Stimulated activated CD4-positive, alpha-beta T cell treated with anti-CD3 and anti-CD28 coated beads, Interleukin-12 subunit alpha, Interleukin-12 subunit beta, amount 100 ng/mL, for 24 hours (primary cell): ENCODE data around the gene BHMT2.

ENCODE experiments used
- DNase-seq, 2 experiments: peaks; one replicate each; pipeline ENCODE4 v3.0.0-alpha.2; 2020; ENCODE audit warnings: low read depth in 2 of 2

Gene BHMT2

DNA sequence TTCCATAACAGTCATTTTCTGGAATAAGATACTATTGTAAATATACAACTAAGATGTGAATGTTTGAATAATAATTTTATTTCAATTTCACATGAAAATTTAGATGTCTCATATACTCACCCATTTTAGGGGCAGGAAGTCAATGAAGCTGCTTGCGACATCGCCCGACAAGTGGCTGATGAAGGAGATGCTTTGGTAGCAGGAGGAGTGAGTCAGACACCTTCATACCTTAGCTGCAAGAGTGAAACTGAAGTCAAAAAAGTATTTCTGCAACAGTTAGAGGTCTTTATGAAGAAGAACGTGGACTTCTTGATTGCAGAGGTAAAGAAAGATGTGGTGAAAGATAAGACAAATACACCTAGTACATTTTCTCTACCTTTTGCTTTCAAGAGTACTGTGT lies 50.7 kb downstream of the BHMT2 start:
- no peak for DNase-seq

DNA sequence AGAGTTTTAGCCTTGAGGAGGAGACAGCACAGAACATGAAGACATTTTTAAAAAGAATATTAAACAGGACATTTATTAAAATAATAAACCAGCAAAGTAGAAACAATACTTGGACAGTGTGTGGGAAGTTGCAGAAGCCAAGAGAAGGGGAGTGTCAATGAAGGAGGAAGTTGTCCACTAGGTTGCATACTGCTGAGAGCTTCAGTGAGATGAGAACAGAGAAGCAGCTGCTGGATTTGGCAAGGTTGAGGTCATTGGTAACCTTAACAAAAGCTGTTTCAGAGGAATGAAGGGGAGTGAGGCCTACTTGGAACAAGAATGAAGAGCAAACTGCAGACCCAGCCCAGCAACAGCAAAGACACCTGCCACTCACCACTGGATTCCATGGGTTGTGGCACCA lies 53.4 kb downstream of the BHMT2 start:
- DNase-seq: no peak

DNA sequence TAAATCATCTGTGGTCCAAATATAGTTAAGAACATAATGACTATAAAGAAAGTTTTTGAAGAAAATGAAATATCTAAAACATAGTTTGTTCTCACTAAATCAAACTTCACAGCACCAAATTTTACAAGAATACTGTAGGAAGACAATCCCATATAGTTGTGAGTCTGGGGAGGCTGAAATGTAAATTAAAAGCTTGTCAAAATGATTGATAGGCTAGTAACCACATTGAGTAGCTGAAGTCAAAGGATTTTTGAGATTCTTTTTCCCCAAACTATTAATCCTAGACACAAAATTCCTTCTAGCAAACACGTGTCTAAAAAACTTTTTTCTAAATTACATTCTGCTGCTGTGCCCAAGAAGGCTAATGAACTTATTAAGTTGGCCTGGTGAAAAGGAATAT lies 55.0 kb downstream of the BHMT2 start:
- DNase-seq: no peak

DNA sequence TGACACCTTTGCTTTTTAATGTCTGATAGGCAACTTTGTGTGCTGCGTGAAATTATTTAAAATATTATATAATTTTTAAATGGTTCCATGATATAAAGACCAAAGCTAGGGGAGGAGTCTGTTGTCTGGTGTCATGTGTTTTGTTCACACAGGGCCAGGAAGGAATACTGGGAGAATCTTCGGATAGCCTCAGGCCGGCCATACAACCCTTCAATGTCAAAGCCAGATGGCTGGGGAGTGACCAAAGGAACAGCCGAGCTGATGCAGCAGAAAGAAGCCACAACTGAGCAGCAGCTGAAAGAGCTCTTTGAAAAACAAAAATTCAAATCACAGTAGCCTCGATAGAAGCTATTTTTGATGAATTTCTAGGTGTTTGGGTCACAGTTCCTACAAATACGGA lies 61.2 kb downstream of the BHMT2 start:
- DNase-seq: no peak

DNA sequence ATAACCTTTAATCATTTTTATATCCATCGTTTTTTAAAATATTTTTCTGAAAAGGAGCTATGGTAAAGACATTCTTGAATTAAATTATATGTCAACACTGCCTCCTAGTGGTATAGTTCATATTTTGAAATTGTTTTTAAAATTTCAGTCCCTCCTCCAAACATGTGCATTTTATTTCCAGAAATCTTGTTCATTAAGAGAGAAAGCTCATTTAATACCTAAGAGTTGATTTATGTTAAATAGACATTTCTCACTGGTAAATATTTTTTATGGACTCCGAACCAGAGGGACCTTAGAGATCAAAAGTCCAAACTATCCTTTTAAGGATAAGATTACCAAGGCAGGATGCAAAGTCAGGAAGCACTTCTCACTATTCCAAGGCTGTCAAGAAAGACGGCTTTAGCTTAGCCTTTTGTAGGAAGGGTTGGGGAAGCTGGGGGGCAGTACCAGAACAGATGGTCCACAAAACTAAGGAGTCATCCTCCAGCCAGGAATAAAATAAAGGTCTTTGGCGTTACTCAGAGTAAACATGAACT lies 63.6 kb downstream of the BHMT2 start:
- no peak for DNase-seq

DNA sequence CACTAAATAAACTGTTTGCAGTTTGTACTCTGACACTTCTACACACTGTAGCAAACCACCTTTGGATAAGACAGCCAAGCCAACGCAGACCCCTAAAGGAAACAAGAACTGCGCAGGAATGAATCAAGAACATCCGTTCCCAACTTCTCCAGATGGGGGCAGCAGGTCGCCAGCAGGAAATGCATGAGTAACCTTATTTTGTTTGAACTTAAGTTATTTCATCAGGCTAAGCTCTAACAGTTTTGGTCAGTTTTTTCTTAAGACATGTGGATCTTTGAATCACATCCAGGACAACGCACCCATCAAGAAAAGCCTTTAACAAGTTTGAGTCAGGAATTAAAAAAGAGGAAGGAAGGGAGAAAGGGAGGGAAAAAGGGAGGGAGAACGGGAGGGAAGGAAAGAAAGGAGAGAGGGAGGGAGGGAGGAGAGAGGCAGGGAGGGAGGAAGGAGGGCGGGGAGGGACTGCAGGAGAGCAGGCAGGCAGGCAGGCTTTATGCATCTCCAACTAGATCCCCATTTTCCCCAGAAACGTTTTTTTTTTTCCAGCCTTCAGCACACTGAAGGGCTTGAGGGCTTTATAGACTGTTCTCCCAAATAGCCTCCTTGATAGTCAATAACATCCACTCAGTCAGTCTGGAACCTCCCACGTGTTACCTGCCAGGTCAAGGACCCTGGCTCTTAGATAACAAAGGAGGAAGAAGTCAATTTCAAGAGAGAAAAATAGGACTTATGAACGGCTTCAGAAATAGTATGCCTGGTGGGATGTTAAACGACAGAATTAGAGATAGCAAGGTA lies 64.3 kb downstream of the BHMT2 start:
- DNase-seq: peak; percentile 12 to 67

DNA sequence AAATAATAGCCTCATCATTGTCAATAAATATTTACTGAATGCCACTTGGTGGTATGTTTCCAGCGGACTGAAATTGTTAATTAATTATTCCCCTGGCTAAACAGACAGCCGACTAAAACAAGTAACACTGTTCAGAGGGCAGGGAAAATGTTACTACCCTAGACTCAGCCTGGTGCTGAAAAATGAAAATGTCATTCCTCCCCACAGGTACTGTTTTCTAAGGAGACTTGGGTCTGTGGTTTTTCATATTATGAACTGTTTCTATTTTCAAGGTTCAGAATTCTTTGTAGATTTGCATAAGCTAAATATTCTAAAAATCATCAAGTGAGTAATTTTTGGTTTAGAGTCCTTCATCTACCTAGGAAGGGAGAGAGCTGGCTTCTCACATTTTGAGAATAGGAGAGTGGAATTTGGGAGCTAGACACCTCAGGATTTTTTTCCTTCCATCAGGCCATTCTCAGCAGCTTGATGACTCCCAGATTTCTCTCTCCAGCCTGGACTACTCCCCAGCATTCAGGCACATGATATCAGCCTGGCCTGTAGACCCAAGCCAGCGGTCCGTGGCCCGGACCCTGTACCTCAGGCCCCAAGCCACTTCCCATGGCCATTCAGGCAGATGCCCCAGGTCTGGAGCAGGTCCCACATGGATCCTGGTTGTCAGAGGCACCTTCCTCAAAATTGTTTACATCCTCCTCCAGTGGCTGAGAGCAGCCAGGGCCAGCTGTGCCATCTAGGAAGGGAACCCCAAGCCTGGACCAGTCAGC lies 66.4 kb downstream of the BHMT2 start:
- DNase-seq: no peak

DNA sequence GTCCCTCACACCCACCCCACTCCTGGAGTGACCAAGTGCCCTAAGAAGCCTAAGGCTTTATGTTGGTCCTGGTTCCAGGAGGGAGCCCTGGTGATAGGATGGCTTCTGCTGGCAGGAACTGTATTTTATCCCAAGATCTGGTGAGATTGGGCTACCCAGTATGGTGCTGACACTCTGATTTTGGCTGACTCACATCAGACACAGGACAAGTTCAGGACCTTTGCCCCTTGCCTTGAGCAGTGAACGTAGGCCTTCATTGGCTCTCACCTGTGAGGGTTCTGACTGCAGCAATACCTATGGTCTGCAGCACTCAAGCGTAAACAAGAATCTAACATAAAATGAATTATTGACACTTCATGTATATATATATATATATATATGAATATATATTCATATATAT lies 67.1 kb downstream of the BHMT2 start:
- no peak for DNase-seq
